ENCODE measurements around the gene USP14.

USP14 gene

GRCh38 chr18:227902-228301 lies 69.5 kb downstream of the USP14 start:
- DNase-seq (ENCODE audit: low read depth in 2 of 2) = no peak

- DNase-seq (ENCODE audit: low read depth in 2 of 2) = no peak
These were observed 70.2 kb downstream of the USP14 start for GRCh38 chr18:228586-228985.

- no peak for DNase-seq (ENCODE audit: low read depth in 2 of 2)
These were observed 73.2 kb downstream of the USP14 start for GRCh38 chr18:231563-231962.

- DNase-seq (ENCODE audit: low read depth in 2 of 2) = no peak
These were observed 81.8 kb downstream of the USP14 start for GRCh38 chr18:240175-240574.

- DNase-seq (ENCODE audit: low read depth in 2 of 2) = no peak
These were observed 87.0 kb downstream of the USP14 start for GRCh38 chr18:245282-245847.

GRCh38 chr18:248053-248452 lies 89.7 kb downstream of the USP14 start:
- DNase-seq (ENCODE audit: low read depth in 2 of 2) = no peak

- DNase-seq (ENCODE audit: low read depth in 2 of 2) = no peak
These were observed 92.3 kb downstream of the USP14 start for GRCh38 chr18:250685-251084.

- DNase-seq (ENCODE audit: low read depth in 2 of 2) = no peak
These were observed 93.2 kb downstream of the USP14 start for GRCh38 chr18:251572-251971.

GRCh38 chr18:253121-253520 lies 94.8 kb downstream of the USP14 start:
- no peak for DNase-seq (ENCODE audit: low read depth in 2 of 2)

GRCh38 chr18:255171-255570 lies 96.8 kb downstream of the USP14 start:
- DNase-seq (ENCODE audit: low read depth in 2 of 2) = no peak

GRCh38 chr18:260547-260946 lies 102.2 kb downstream of the USP14 start:
- DNase-seq (ENCODE audit: low read depth in 2 of 2) = no peak

- DNase-seq (ENCODE audit: low read depth in 2 of 2) = no peak
These were observed 103.2 kb downstream of the USP14 start for GRCh38 chr18:261398-262073.

Measured in stimulated activated CD4-positive, alpha-beta T cell treated with anti-CD3 and anti-CD28 coated beads, Interleukin-15, amount 100 ng/mL, for 48 hours (primary cell).